Keratinocyte (primary cell): Measurements from ENCODE around the gene NAALADL2. TPM values are rescaled to one million over a fixed set of nuclear protein-coding genes. Genes with fewer than 3 reads are reported as not detected.
"Not testable (repeated sequence)": the region's sequence is repeated elsewhere in the genome, so short reads cannot be mapped to it uniquely, and the experiment has no call there.

Source experiments
- DNase-seq: peaks from one replicate; pipeline ENCODE4 v3.0.0-alpha.2; 2011; ENCODE audit warnings: low read depth, missing footprints, low spot score
- FAIRE-seq: peaks from 2 replicates; lab custom pipeline; 2011; peaks lifted over from hg19 to GRCh38; lab: Jason Lieb, UNC
- H2AFZ ChIP-seq: 2 replicates; pipeline ENCODE4 v1.6.0; 2012; ENCODE audit warnings: low read length, control low read depth, inconsistent platforms; ENCODE audit not compliant: control insufficient read depth
- H3K27ac ChIP-seq: 2 replicates; pipeline ENCODE4 v1.5.1; 2011; ENCODE audit warnings: low read length; ENCODE audit not compliant: control insufficient read depth, insufficient read depth
- H3K27me3 ChIP-seq: 3 replicates; pipeline ENCODE4 v1.6.0; 2011; ENCODE audit warnings: low read length; ENCODE audit not compliant: control insufficient read depth, insufficient read depth; ENCODE audit errors: extremely low read depth
- H3K36me3 ChIP-seq, 2 experiments: 2 replicates in 1 of 2; 3 replicates in 1 of 2; pipeline ENCODE4 v1.5.1; 2011; ENCODE audit warnings: low read length in 2 of 2, mild to moderate bottlenecking in 1 of 2; ENCODE audit not compliant: control insufficient read depth in 2 of 2, insufficient read depth in 2 of 2; ENCODE audit errors: extremely low read depth in 1 of 2
- H3K4me1 ChIP-seq: 3 replicates; pipeline ENCODE4 v1.5.1; 2011; ENCODE audit warnings: low read length; ENCODE audit not compliant: control insufficient read depth, insufficient read depth; ENCODE audit errors: extremely low read depth
- H3K4me2 ChIP-seq: 3 replicates; pipeline ENCODE4 v1.6.0; 2011; ENCODE audit warnings: low read depth, low read length; ENCODE audit not compliant: control insufficient read depth, insufficient read depth; ENCODE audit errors: extremely low read depth
- H3K4me3 ChIP-seq, 3 experiments: fragments of 200-600 bp in 1 of 3; sonication (generic) in 1 of 3; 2 replicates in 2 of 3; 3 replicates in 1 of 3; pipeline ENCODE4 v1.5.1; 2011 to 2016; ENCODE audit warnings: low read length in 3 of 3, mild to moderate bottlenecking in 3 of 3, control low read depth in 2 of 3, inconsistent platforms in 1 of 3, low read depth in 1 of 3, mixed read lengths in 1 of 3, mixed run types in 1 of 3, moderate library complexity in 1 of 3; ENCODE audit not compliant: control insufficient read depth in 2 of 3, insufficient read depth in 2 of 3; ENCODE audit errors: extremely low read depth in 1 of 3
- H3K79me2 ChIP-seq: 2 replicates; pipeline ENCODE4 v1.6.0; 2012; ENCODE audit warnings: low read length; ENCODE audit not compliant: control insufficient read depth, insufficient read depth
- H3K9ac ChIP-seq: 3 replicates; pipeline ENCODE4 v1.6.0; 2011; ENCODE audit warnings: low read length; ENCODE audit not compliant: control insufficient read depth, insufficient read depth; ENCODE audit errors: extremely low read depth
- H3K9me1 ChIP-seq: 3 replicates; pipeline ENCODE4 v1.6.0; 2011; ENCODE audit warnings: low read length; ENCODE audit not compliant: control insufficient read depth, insufficient read depth; ENCODE audit errors: extremely low read depth
- H3K9me3 ChIP-seq: 2 replicates; pipeline ENCODE4 v1.5.1; 2012; ENCODE audit warnings: low read depth, low read length; ENCODE audit not compliant: control insufficient read depth
- H4K20me1 ChIP-seq: 3 replicates; pipeline ENCODE4 v1.6.0; 2011; ENCODE audit warnings: low read length; ENCODE audit not compliant: control insufficient read depth, insufficient read depth; ENCODE audit errors: extremely low read depth
- CTCF ChIP-seq, 3 experiments: IDR thresholded peaks in 1 of 3; conservative IDR thresholded peaks in 1 of 3; optimal IDR thresholded peaks in 1 of 3; 2 replicates in 2 of 3; 3 replicates in 1 of 3; pipeline versions ENCODE3 to v1.5.1; 2011; ENCODE audit warnings: low read length in 3 of 3, mild to moderate bottlenecking in 3 of 3, moderate library complexity in 2 of 3, control low read depth in 1 of 3, inconsistent platforms in 1 of 3; ENCODE audit not compliant: insufficient read depth in 2 of 3; ENCODE audit errors: extremely low read depth in 1 of 3
- EZH2 ChIP-seq: IDR thresholded peaks from one replicate; pipeline ENCODE4 v1.6.1; 2012; ENCODE audit warnings: inconsistent platforms, mild to moderate bottlenecking, low read length, moderate library complexity
- dilution Hi-C: fragments of 300-500 bp; cut with MboI; formaldehyde crosslinking; loops from one replicate; pipeline ENCODE4 v1.7.0; 2020; ENCODE audit warnings: low sequenced_read_pairs; ENCODE audit not compliant: extremely low pct_ligation_motif_present
- polyA plus RNA-seq, 5 experiments: library from polyadenylated mRNA; depleted of rRNA in 3 of 5; stranded (reverse) in 3 of 5; stranded (forward) in 1 of 5; unstranded in 1 of 5; fragments of >200 nt; gene quantifications; 1 replicate in 1 of 5; 2 replicates in 3 of 5; 3 replicates in 1 of 5; pipeline versions ENCODE4 v1.2.1 to v1.2.3, GENCODE V29; 2011 to 2012; ENCODE audit warnings: missing spikeins in 2 of 5, low read depth in 1 of 5, low replicate concordance in 1 of 5

The NAALADL2 gene
- polyA plus RNA-seq, 1 donor (not counting 4 experiments of a cell fraction or from before 2014, with no cell fraction given): 0.75 TPM

- H3K27me3 ChIP-seq: no peaks in the 10 kb centered on the region
- no peaks in the 10 kb centered on the region for H3K4me1 ChIP-seq
- DNase-seq (no peak), FAIRE-seq (no peak)
- dilution Hi-C loops: no loop called here
- no peaks in the 10 kb centered on the region for H4K20me1 ChIP-seq
- H2AFZ ChIP-seq: no peak overlapping the region
- H3K9ac ChIP-seq: no peak overlapping the region
- H3K4me3 ChIP-seq: no peak overlapping the region
- H3K9me3 ChIP-seq: no peaks in the 10 kb centered on the region
- no peaks in the 10 kb centered on the region for H3K79me2 ChIP-seq
- no peak overlapping the region for H3K27ac ChIP-seq
- TF ChIP-seq EZH2: no peak
- no peak for TF ChIP-seq CTCF (optimal IDR thresholded peaks at IDR 0.05 in 1 of 3, IDR thresholded peaks at IDR 0.05 in 1 of 3, conservative IDR thresholded peaks at IDR 0.05 in 1 of 3; ENCODE audit: extremely low read depth in 1 of 3, insufficient read depth in 2 of 3, low read length in 3 of 3)
- no peak overlapping the region for H3K4me2 ChIP-seq
- no peaks in the 10 kb centered on the region for H3K36me3 ChIP-seq
- no peaks in the 10 kb centered on the region for H3K9me1 ChIP-seq
Observed at GRCh38 chr3:175777965-175778364, 918.8 kb downstream of the NAALADL2 start.

- no peaks in the 10 kb centered on the region for H4K20me1 ChIP-seq
- H3K27me3 ChIP-seq: no peaks in the 10 kb centered on the region
- no peaks in the 10 kb centered on the region for H3K9me1 ChIP-seq
- no peaks in the 10 kb centered on the region for H3K9me3 ChIP-seq
- dilution Hi-C loops: no loop called here
- no peak overlapping the region for H2AFZ ChIP-seq
- no peak overlapping the region for H3K27ac ChIP-seq
- TF ChIP-seq EZH2 (no peak), CTCF (optimal IDR thresholded peaks at IDR 0.05 in 1 of 3, IDR thresholded peaks at IDR 0.05 in 1 of 3, conservative IDR thresholded peaks at IDR 0.05 in 1 of 3; ENCODE audit: extremely low read depth in 1 of 3, insufficient read depth in 2 of 3, low read length in 3 of 3) (no peak)
- H3K4me2 ChIP-seq: no peak overlapping the region
- H3K36me3 ChIP-seq: no peaks in the 10 kb centered on the region
- H3K4me1 ChIP-seq: no peaks in the 10 kb centered on the region
- FAIRE-seq (no peak), DNase-seq (no peak)
- no peak overlapping the region for H3K4me3 ChIP-seq
- no peak overlapping the region for H3K9ac ChIP-seq
- H3K79me2 ChIP-seq: no peaks in the 10 kb centered on the region
Observed at GRCh38 chr3:175778994-175779393, 919.9 kb downstream of the NAALADL2 start.

- FAIRE-seq, H3K4me3 ChIP-seq, H3K36me3 ChIP-seq, H3K9ac ChIP-seq, H3K4me2 ChIP-seq, H3K27me3 ChIP-seq, H3K27ac ChIP-seq, H3K9me3 ChIP-seq, DNase-seq, H3K4me1 ChIP-seq, H3K9me1 ChIP-seq, dilution Hi-C loops, H3K79me2 ChIP-seq, H2AFZ ChIP-seq, H4K20me1 ChIP-seq: not testable (repeated sequence)
Observed at GRCh38 chr3:175787109-175787508, 928.0 kb downstream of the NAALADL2 start.
